ENCODE measurements around the gene SNTB2. TPM values are rescaled to one million over a fixed set of nuclear protein-coding genes. Genes with fewer than 3 reads are reported as not detected.

SNTB2 gene
- total and polyA plus RNA-seq, 7 experiments from 2014 or later, result 3.0 to 16.4 (median 11.2) TPM

- ChIA-PET POLR2A (interaction anchor here (0.7 to 1.6 kb wide), 3 partner anchors 15 to 22 kb away, joined by 3 read pairs; partner anchors contain the start of gene SNTB2), CTCF (interaction anchor here (0.6 to 1.2 kb wide), 2 partner anchors 22 to 120 kb away, joined by 3 read pairs; no protein-coding TSS in a partner anchor)
- ATAC-seq (peak; percentile 72), DNase-seq (peak in 7 of 9 donors; percentile 5 to 77 (median 25))
- H3K36me3 ChIP-seq (ENCODE audit: control insufficient read depth in 2 of 3, insufficient read depth in 3 of 3, low read length in 3 of 3), result peaks cover 3 to 52% (median 7%) of the 10 kb centered on the region in 3 experiments
- H3K27ac ChIP-seq (ENCODE audit: low read depth, low read length), result peak overlapping the region; percentile 11
- no peak overlapping the region for H3K4me3 ChIP-seq (ENCODE audit: low read length)
- H3K9me3 Mint-ChIP-seq, result no peaks in the 10 kb centered on the region
- peaks cover 8 to 14% of the 10 kb centered on the region in 2 donors for H3K4me1 ChIP-seq (ENCODE audit: control insufficient read depth in 2 of 2, insufficient read depth in 2 of 2, low read length in 2 of 2)
- peaks cover 15 to 31% (median 22%) of the 10 kb centered on the region in 7 donors for H3K4me1 Mint-ChIP-seq
- H3K27ac Mint-ChIP-seq, result peak overlapping the region in 8 of 9 donors; percentile 19 to 87 (median 54)
- intact Hi-C loops (cut with micrococcal nuclease), result loop anchor here (1.0 to 5.0 kb wide), 3 partner anchors 20 to 121 kb away; no protein-coding TSS in a partner anchor
- no peaks in the 10 kb centered on the region for H3K27me3 ChIP-seq (ENCODE audit: control insufficient read depth in 2 of 2, insufficient read depth in 2 of 2, low read length in 2 of 2)
- H3K36me3 Mint-ChIP-seq, result peaks cover 0 to 35% (median 23%) of the 10 kb centered on the region in 5 donors
- H3K9me3 ChIP-seq (ENCODE audit: control insufficient read depth in 2 of 3, low read length in 3 of 3), result no peaks in the 10 kb centered on the region
- H3K4me3 Mint-ChIP-seq, result peak overlapping the region in 8 of 10 donors; percentile 1 to 63 (median 20)
- H3K27me3 Mint-ChIP-seq, result no peaks in the 10 kb centered on the region
Observed at GRCh38 chr16:69166221-69166833, 20.6 kb upstream of the SNTB2 start.

- POLR2A ChIA-PET, result interaction anchor here (0.7 to 1.6 kb wide), 3 partner anchors 14 to 136 kb away, joined by 3 to 4 read pairs (median 3); no protein-coding TSS in a partner anchor
- peaks cover 0 to 47% (median 7%) of the 10 kb centered on the region in 3 experiments for H3K36me3 ChIP-seq (ENCODE audit: control insufficient read depth in 2 of 3, insufficient read depth in 3 of 3, low read length in 3 of 3)
Observed at GRCh38 chr16:69166946-69167930, 19.7 kb upstream of the SNTB2 start.

GRCh38 chr16:69169051-69169450, 17.9 kb upstream of the SNTB2 start:
- Histone ChIP-seq H3K36me3 (ENCODE audit: control insufficient read depth in 2 of 3, insufficient read depth in 3 of 3, low read length in 3 of 3) (peaks cover 0 to 38% (median 0%) of the 10 kb centered on the region in 3 experiments), H3K4me3 (ENCODE audit: low read length) (no peak overlapping the region), H3K27me3 (ENCODE audit: control insufficient read depth in 2 of 2, insufficient read depth in 2 of 2, low read length in 2 of 2) (no peaks in the 10 kb centered on the region), H3K4me1 (ENCODE audit: control insufficient read depth in 2 of 2, insufficient read depth in 2 of 2, low read length in 2 of 2) (peaks cover 8 to 14% of the 10 kb centered on the region in 2 donors), H3K27ac (ENCODE audit: low read depth, low read length) (no peak overlapping the region), H3K9me3 (ENCODE audit: control insufficient read depth in 2 of 3, low read length in 3 of 3) (no peaks in the 10 kb centered on the region)
- Mint-ChIP-seq H3K4me1 (peaks cover 19 to 34% (median 23%) of the 10 kb centered on the region in 7 donors), H3K4me3 (no peak overlapping the region), H3K36me3 (peaks cover 0 to 36% (median 23%) of the 10 kb centered on the region in 5 donors), H3K27me3 (no peaks in the 10 kb centered on the region), H3K27ac (peak overlapping the region in 1 of 9 donors; percentile 1), H3K9me3 (no peaks in the 10 kb centered on the region)
- ChIA-PET POLR2A (interaction anchor here (0.6 to 1.0 kb wide), 3 partner anchors 15 to 157 kb away, joined by 3 to 8 read pairs (median 3); no protein-coding TSS in a partner anchor), CTCF (no interaction called here)
- intact Hi-C loops (cut with micrococcal nuclease), result loop anchor here in 1 of 2 donors (5.0 kb wide), 1 partner anchor 118 kb away; no protein-coding TSS in a partner anchor
- ATAC-seq (no peak), DNase-seq (no peak)

More at GRCh38 chr16:69166946-69167930, 19.7 kb upstream of the SNTB2 start:
- peaks cover 8 to 14% of the 10 kb centered on the region in 2 donors for H3K4me1 ChIP-seq (ENCODE audit: control insufficient read depth in 2 of 2, insufficient read depth in 2 of 2, low read length in 2 of 2)
- CTCF ChIA-PET, result interaction anchor here (0.5 to 1.2 kb wide), 5 partner anchors 21 to 1522 kb away, joined by 3 to 7 read pairs (median 4); partner anchors contain the start of gene CARMIL2
- no peak overlapping the region for H3K4me3 ChIP-seq (ENCODE audit: low read length)
- peak overlapping the region in 5 of 10 donors; percentile 5 to 50 (median 26) for H3K4me3 Mint-ChIP-seq
- H3K27me3 Mint-ChIP-seq, result no peaks in the 10 kb centered on the region
- peaks cover 15 to 32% (median 22%) of the 10 kb centered on the region in 7 donors for H3K4me1 Mint-ChIP-seq
- DNase-seq (no peak), ATAC-seq (no peak)
- no peaks in the 10 kb centered on the region for H3K9me3 ChIP-seq (ENCODE audit: control insufficient read depth in 2 of 3, low read length in 3 of 3)
- intact Hi-C loops (cut with micrococcal nuclease), result loop anchor here (1.0 to 5.0 kb wide), 3 partner anchors 19 to 120 kb away; no protein-coding TSS in a partner anchor
- H3K27ac Mint-ChIP-seq, result peak overlapping the region in 7 of 9 donors; percentile 19 to 87 (median 51)
- no peaks in the 10 kb centered on the region for H3K9me3 Mint-ChIP-seq
- no peaks in the 10 kb centered on the region for H3K27me3 ChIP-seq (ENCODE audit: control insufficient read depth in 2 of 2, insufficient read depth in 2 of 2, low read length in 2 of 2)
- H3K27ac ChIP-seq (ENCODE audit: low read depth, low read length), result peak overlapping the region; percentile 11
- H3K36me3 Mint-ChIP-seq, result peaks cover 0 to 38% (median 23%) of the 10 kb centered on the region in 5 donors

- peaks cover 0 to 35% (median 23%) of the 10 kb centered on the region in 5 donors for H3K36me3 Mint-ChIP-seq
- no peaks in the 10 kb centered on the region for H3K27me3 Mint-ChIP-seq
- ChIA-PET POLR2A (interaction anchor here (0.6 to 0.7 kb wide), 2 partner anchors 16 to 158 kb away, joined by 3 to 8 read pairs; no protein-coding TSS in a partner anchor), CTCF (no interaction called here)
- peaks cover 19 to 34% (median 23%) of the 10 kb centered on the region in 7 donors for H3K4me1 Mint-ChIP-seq
- peak overlapping the region in 3 of 9 donors; percentile 1 to 38 (median 26) for H3K27ac Mint-ChIP-seq
- Histone ChIP-seq H3K36me3 (ENCODE audit: control insufficient read depth in 2 of 3, insufficient read depth in 3 of 3, low read length in 3 of 3) (peaks cover 0 to 36% (median 0%) of the 10 kb centered on the region in 3 experiments), H3K27me3 (ENCODE audit: control insufficient read depth in 2 of 2, insufficient read depth in 2 of 2, low read length in 2 of 2) (no peaks in the 10 kb centered on the region), H3K9me3 (ENCODE audit: control insufficient read depth in 2 of 3, low read length in 3 of 3) (no peaks in the 10 kb centered on the region), H3K4me3 (ENCODE audit: low read length) (no peak overlapping the region), H3K4me1 (ENCODE audit: control insufficient read depth in 2 of 2, insufficient read depth in 2 of 2, low read length in 2 of 2) (peaks cover 8 to 14% of the 10 kb centered on the region in 2 donors), H3K27ac (ENCODE audit: low read depth, low read length) (no peak overlapping the region)
- DNase-seq (no peak), ATAC-seq (no peak)
- H3K4me3 Mint-ChIP-seq, result no peak overlapping the region
- intact Hi-C loops (cut with micrococcal nuclease), result loop anchor here in 1 of 2 donors (5.0 kb wide), 1 partner anchor 118 kb away; no protein-coding TSS in a partner anchor
- H3K9me3 Mint-ChIP-seq, result no peaks in the 10 kb centered on the region
Observed at GRCh38 chr16:69169607-69170352, 17.2 kb upstream of the SNTB2 start.

GRCh38 chr16:69171325-69172084, 15.5 kb upstream of the SNTB2 start:
- DNase-seq (no peak), ATAC-seq (no peak)
- Mint-ChIP-seq H3K27ac (peak overlapping the region in 1 of 9 donors; percentile 12), H3K27me3 (no peaks in the 10 kb centered on the region), H3K4me1 (peaks cover 8 to 24% (median 14%) of the 10 kb centered on the region in 7 donors), H3K4me3 (no peak overlapping the region), H3K9me3 (no peaks in the 10 kb centered on the region), H3K36me3 (peaks cover 0 to 37% (median 18%) of the 10 kb centered on the region in 5 donors)
- ChIA-PET POLR2A (interaction anchor here (0.6 kb wide), 1 partner anchor 17 kb away, joined by 3 read pairs; no protein-coding TSS in a partner anchor), CTCF (no interaction called here)
- Histone ChIP-seq H3K9me3 (ENCODE audit: control insufficient read depth in 2 of 3, low read length in 3 of 3) (no peaks in the 10 kb centered on the region), H3K4me1 (ENCODE audit: control insufficient read depth in 2 of 2, insufficient read depth in 2 of 2, low read length in 2 of 2) (peaks cover 1 to 7% of the 10 kb centered on the region in 2 donors), H3K4me3 (ENCODE audit: low read length) (no peak overlapping the region), H3K27me3 (ENCODE audit: control insufficient read depth in 2 of 2, insufficient read depth in 2 of 2, low read length in 2 of 2) (no peaks in the 10 kb centered on the region), H3K36me3 (ENCODE audit: control insufficient read depth in 2 of 3, insufficient read depth in 3 of 3, low read length in 3 of 3) (peaks cover 0 to 22% (median 0%) of the 10 kb centered on the region in 3 experiments), H3K27ac (ENCODE audit: low read depth, low read length) (no peak overlapping the region)
- intact Hi-C loops (cut with micrococcal nuclease), result no loop called here

All from naive thymus-derived CD4-positive, alpha-beta T cell (primary cell).